Naive B cell (primary cell): ENCODE results near the gene TCF4. TPM values are rescaled to one million over a fixed set of nuclear protein-coding genes. Genes with fewer than 3 reads are reported as not detected.
A peak's percentile ranks its signal among the peaks of the same experiment; 100 is the strongest.

Experiments used
- ATAC-seq, 2 donors: fragments of 150-1000 bp; cut with Tn5 transposase; 2 replicates each; pipeline ENCODE4 v1.10.0; 2021; ENCODE audit warnings: low read depth in 2 of 2, mild to moderate bottlenecking in 2 of 2, moderate library complexity in 2 of 2
- DNase-seq: peaks from one replicate; pipeline ENCODE4 v3.0.0; 2022
- H3K27ac Mint-ChIP-seq, 6 donors: one replicate each; pipeline ENCODE4 v1.8.0; 2020 to 2022; ENCODE audit warnings: mild to moderate bottlenecking in 6 of 6, mixed read lengths in 6 of 6, moderate library complexity in 5 of 6, inconsistent platforms in 2 of 6
- H3K27me3 Mint-ChIP-seq, 3 donors: one replicate each; pipeline ENCODE4 v1.8.0; 2021 to 2022; ENCODE audit warnings: mixed read lengths in 3 of 3, mild to moderate bottlenecking in 1 of 3
- H3K36me3 Mint-ChIP-seq, 2 donors: one replicate each; pipeline ENCODE4 v1.8.0; 2020 to 2022; ENCODE audit warnings: mixed read lengths in 2 of 2, inconsistent platforms in 1 of 2, mild to moderate bottlenecking in 1 of 2
- H3K4me1 Mint-ChIP-seq, 3 donors: one replicate each; pipeline ENCODE4 v1.8.0; 2020 to 2022; ENCODE audit warnings: mixed read lengths in 3 of 3, inconsistent platforms in 1 of 3, mild to moderate bottlenecking in 1 of 3, moderate library complexity in 1 of 3
- H3K4me3 Mint-ChIP-seq, 8 donors: one replicate each; pipeline ENCODE4 v1.8.0; 2020 to 2022; ENCODE audit warnings: mild to moderate bottlenecking in 8 of 8, mixed read lengths in 8 of 8, moderate library complexity in 8 of 8, inconsistent platforms in 2 of 8
- H3K9me3 Mint-ChIP-seq, 7 donors: one replicate each; pipeline ENCODE4 v1.8.0; 2020 to 2022; ENCODE audit warnings: mixed read lengths in 7 of 7, mild to moderate bottlenecking in 5 of 7, inconsistent platforms in 2 of 7, moderate library complexity in 1 of 7
- polyA plus RNA-seq, 6 donors: library from polyadenylated mRNA; unstranded; fragments of 300-500 nt; fragmentation: Illumina TruSeq; gene quantifications; one replicate each; pipeline ENCODE4 v1.2.3, GENCODE V29; 2021; ENCODE audit warnings: low read depth in 6 of 6

Gene TCF4
- polyA plus RNA-seq, 6 donors from 2014 or later = 199 to 274 (median 217) TPM

GRCh38 chr18:55550471-55550870, 37.5 kb downstream of the TCF4 start:
- H3K27me3 Mint-ChIP-seq = no peaks in the 10 kb centered on the region
- DNase-seq (no peak), ATAC-seq (no peak)
- H3K4me1 Mint-ChIP-seq = peaks cover 4 to 18% (median 14%) of the 10 kb centered on the region in 3 donors
- no peak overlapping the region for H3K4me3 Mint-ChIP-seq
- peak overlapping the region in 1 of 6 donors; percentile 29 for H3K27ac Mint-ChIP-seq
- H3K9me3 Mint-ChIP-seq = no peaks in the 10 kb centered on the region
- peaks cover 9 to 12% of the 10 kb centered on the region in 2 donors for H3K36me3 Mint-ChIP-seq

- H3K27ac Mint-ChIP-seq = no peak overlapping the region
- no peak for ATAC-seq
- peaks cover 4 to 18% (median 14%) of the 10 kb centered on the region in 3 donors for H3K4me1 Mint-ChIP-seq
- no peaks in the 10 kb centered on the region for H3K27me3 Mint-ChIP-seq
- H3K9me3 Mint-ChIP-seq = no peaks in the 10 kb centered on the region
- peaks cover 9 to 12% of the 10 kb centered on the region in 2 donors for H3K36me3 Mint-ChIP-seq
- no peak for DNase-seq
- no peak overlapping the region for H3K4me3 Mint-ChIP-seq
Observed at GRCh38 chr18:55549474-55550104, 38.4 kb downstream of the TCF4 start.

GRCh38 chr18:55547705-55548056, 40.3 kb downstream of the TCF4 start:
- ATAC-seq (no peak), DNase-seq (no peak)
- Mint-ChIP-seq H3K4me1 (peaks cover 4 to 16% (median 12%) of the 10 kb centered on the region in 3 donors), H3K9me3 (no peaks in the 10 kb centered on the region), H3K36me3 (peaks cover 9 to 12% of the 10 kb centered on the region in 2 donors), H3K4me3 (no peak overlapping the region), H3K27ac (no peak overlapping the region), H3K27me3 (no peaks in the 10 kb centered on the region)

GRCh38 chr18:55546851-55547704, 40.9 kb downstream of the TCF4 start:
- peak overlapping the region in 2 of 6 donors; percentile 5 to 51 for H3K27ac Mint-ChIP-seq
- H3K36me3 Mint-ChIP-seq = peaks cover 9 to 12% of the 10 kb centered on the region in 2 donors
- no peaks in the 10 kb centered on the region for H3K27me3 Mint-ChIP-seq
- H3K9me3 Mint-ChIP-seq = no peaks in the 10 kb centered on the region
- DNase-seq = no peak
- ATAC-seq = no peak
- H3K4me1 Mint-ChIP-seq = peaks cover 3 to 10% (median 8%) of the 10 kb centered on the region in 3 donors
- H3K4me3 Mint-ChIP-seq = no peak overlapping the region

- DNase-seq = no peak
- no peak for ATAC-seq
- peaks cover 0 to 6% of the 10 kb centered on the region in 2 donors for H3K36me3 Mint-ChIP-seq
- H3K27me3 Mint-ChIP-seq = no peaks in the 10 kb centered on the region
- H3K4me1 Mint-ChIP-seq = peaks cover 0 to 8% (median 7%) of the 10 kb centered on the region in 3 donors
- no peak overlapping the region for H3K4me3 Mint-ChIP-seq
- H3K9me3 Mint-ChIP-seq = peaks cover 0 to 5% (median 0%) of the 10 kb centered on the region in 7 donors
- peak overlapping the region in 1 of 6 donors; percentile 12 for H3K27ac Mint-ChIP-seq
Observed at GRCh38 chr18:55544014-55544413, 44.0 kb downstream of the TCF4 start.

GRCh38 chr18:55543130-55543704, 44.8 kb downstream of the TCF4 start:
- peaks cover 0 to 6% of the 10 kb centered on the region in 2 donors for H3K36me3 Mint-ChIP-seq
- H3K9me3 Mint-ChIP-seq = peaks cover 0 to 5% (median 0%) of the 10 kb centered on the region in 7 donors
- H3K27ac Mint-ChIP-seq = no peak overlapping the region
- H3K4me1 Mint-ChIP-seq = peaks cover 0 to 8% (median 4%) of the 10 kb centered on the region in 3 donors
- DNase-seq (no peak), ATAC-seq (no peak)
- no peak overlapping the region for H3K4me3 Mint-ChIP-seq
- H3K27me3 Mint-ChIP-seq = no peaks in the 10 kb centered on the region

- Mint-ChIP-seq H3K36me3 (peaks cover 0 to 6% of the 10 kb centered on the region in 2 donors), H3K9me3 (peaks cover 0 to 5% (median 0%) of the 10 kb centered on the region in 7 donors), H3K27ac (no peak overlapping the region), H3K4me3 (no peak overlapping the region), H3K4me1 (peaks cover 0 to 5% (median 2%) of the 10 kb centered on the region in 3 donors), H3K27me3 (no peaks in the 10 kb centered on the region)
- DNase-seq (no peak), ATAC-seq (no peak)
Observed at GRCh38 chr18:55541571-55541970, 46.4 kb downstream of the TCF4 start.

- DNase-seq (no peak), ATAC-seq (no peak)
- peak overlapping the region in 1 of 8 donors; percentile 18 for H3K4me3 Mint-ChIP-seq
- H3K27ac Mint-ChIP-seq = no peak overlapping the region
- H3K27me3 Mint-ChIP-seq = no peaks in the 10 kb centered on the region
- peaks cover 0 to 6% of the 10 kb centered on the region in 2 donors for H3K36me3 Mint-ChIP-seq
- peaks cover 0 to 5% (median 0%) of the 10 kb centered on the region in 7 donors for H3K9me3 Mint-ChIP-seq
- peaks cover 6 to 9% (median 8%) of the 10 kb centered on the region in 3 donors for H3K4me1 Mint-ChIP-seq
Observed at GRCh38 chr18:55539240-55539639, 48.8 kb downstream of the TCF4 start.

GRCh38 chr18:55534996-55535395, 53.0 kb downstream of the TCF4 start:
- no peak overlapping the region for H3K4me3 Mint-ChIP-seq
- DNase-seq (no peak), ATAC-seq (no peak)
- H3K9me3 Mint-ChIP-seq = peaks cover 0 to 5% (median 0%) of the 10 kb centered on the region in 7 donors
- H3K27ac Mint-ChIP-seq = no peak overlapping the region
- H3K36me3 Mint-ChIP-seq = peaks cover 0 to 6% of the 10 kb centered on the region in 2 donors
- peaks cover 11 to 21% (median 13%) of the 10 kb centered on the region in 3 donors for H3K4me1 Mint-ChIP-seq
- H3K27me3 Mint-ChIP-seq = no peaks in the 10 kb centered on the region

- DNase-seq = no peak
- H3K4me1 Mint-ChIP-seq = peaks cover 11 to 21% (median 13%) of the 10 kb centered on the region in 3 donors
- peaks cover 0 to 4% (median 0%) of the 10 kb centered on the region in 7 donors for H3K9me3 Mint-ChIP-seq
- H3K4me3 Mint-ChIP-seq = no peak overlapping the region
- H3K27me3 Mint-ChIP-seq = no peaks in the 10 kb centered on the region
- H3K36me3 Mint-ChIP-seq = peaks cover 0 to 4% of the 10 kb centered on the region in 2 donors
- peak overlapping the region in 1 of 6 donors; percentile 29 for H3K27ac Mint-ChIP-seq
- ATAC-seq = peak; percentile 68 to 75
Observed at GRCh38 chr18:55534547-55534946, 53.4 kb downstream of the TCF4 start.

- Mint-ChIP-seq H3K27ac (no peak overlapping the region), H3K36me3 (no peaks in the 10 kb centered on the region), H3K4me1 (peaks cover 10 to 21% (median 14%) of the 10 kb centered on the region in 3 donors), H3K4me3 (no peak overlapping the region), H3K27me3 (no peaks in the 10 kb centered on the region), H3K9me3 (no peaks in the 10 kb centered on the region)
- no peak for DNase-seq
- no peak for ATAC-seq
Observed at GRCh38 chr18:55530166-55530565, 57.8 kb downstream of the TCF4 start.

- DNase-seq (no peak), ATAC-seq (no peak)
- H3K4me3 Mint-ChIP-seq = no peak overlapping the region
- H3K4me1 Mint-ChIP-seq = peaks cover 10 to 17% (median 12%) of the 10 kb centered on the region in 3 donors
- H3K27ac Mint-ChIP-seq = no peak overlapping the region
- H3K27me3 Mint-ChIP-seq = no peaks in the 10 kb centered on the region
- H3K36me3 Mint-ChIP-seq = no peaks in the 10 kb centered on the region
- H3K9me3 Mint-ChIP-seq = no peaks in the 10 kb centered on the region
Observed at GRCh38 chr18:55529581-55529980, 58.4 kb downstream of the TCF4 start.

GRCh38 chr18:55525845-55526244, 62.1 kb downstream of the TCF4 start:
- DNase-seq (no peak), ATAC-seq (no peak)
- Mint-ChIP-seq H3K27me3 (no peaks in the 10 kb centered on the region), H3K4me3 (no peak overlapping the region), H3K36me3 (no peaks in the 10 kb centered on the region), H3K27ac (peak overlapping the region in 3 of 6 donors; percentile 5 to 75 (median 39)), H3K9me3 (no peaks in the 10 kb centered on the region), H3K4me1 (peaks cover 0 to 3% (median 2%) of the 10 kb centered on the region in 3 donors)
